HG03558 (cell line): ENCODE measurements around the gene DNAJC18.
"Not testable (repeated sequence)": the region's sequence is repeated elsewhere in the genome, so short reads cannot be mapped to it uniquely, and the experiment has no call there.

Experiments
- ATAC-seq: cut with Tn5 transposase; IDR thresholded peaks from one replicate; pipeline ENCODE4 v1.9.1; 2021; ENCODE audit warnings: moderate number of reproducible peaks; ENCODE audit not compliant: unreplicated experiment; ENCODE audit errors: extremely low read depth

Gene DNAJC18

GRCh38 chr5:139435676-139436075 is 3.6 kb downstream of the DNAJC18 start:
- ATAC-seq: no peak

DNA sequence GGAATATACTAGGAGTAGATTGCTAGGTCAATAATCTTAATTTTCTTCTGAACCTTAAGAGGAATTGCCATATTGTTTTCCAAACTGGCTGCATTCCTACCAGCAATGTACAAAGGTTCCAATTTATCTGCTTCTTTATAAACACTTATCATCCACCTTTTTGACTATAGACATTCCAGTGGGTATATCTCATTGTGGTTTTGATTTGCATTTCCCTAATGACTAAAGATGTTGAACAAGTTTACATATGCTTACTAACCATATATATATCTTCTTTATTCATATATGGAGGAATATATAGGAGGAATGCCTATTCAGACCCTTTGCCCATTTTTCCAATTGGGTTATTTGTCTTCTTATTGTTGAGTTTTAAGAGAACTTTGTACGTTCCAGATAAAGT is 7.6 kb downstream of the DNAJC18 start:
- no peak for ATAC-seq

DNA sequence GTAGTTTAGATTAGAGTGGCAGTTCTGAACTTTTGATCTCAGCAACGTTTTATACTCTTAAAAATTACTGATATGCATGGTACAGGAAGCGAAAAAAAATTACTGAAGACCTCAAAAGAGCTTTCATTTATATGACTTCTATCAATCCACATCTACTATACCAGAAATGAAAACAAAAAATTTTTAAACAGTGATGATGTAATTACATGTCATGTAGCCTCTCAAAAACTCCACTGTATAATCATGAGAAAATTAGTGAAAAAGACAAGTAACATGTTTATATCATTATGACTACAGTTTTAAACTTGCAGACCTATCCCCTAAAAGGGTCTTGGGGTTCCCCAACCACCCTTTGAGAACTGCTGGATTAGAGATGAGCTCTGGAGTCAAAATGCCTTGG is 9.3 kb downstream of the DNAJC18 start:
- no peak for ATAC-seq

DNA sequence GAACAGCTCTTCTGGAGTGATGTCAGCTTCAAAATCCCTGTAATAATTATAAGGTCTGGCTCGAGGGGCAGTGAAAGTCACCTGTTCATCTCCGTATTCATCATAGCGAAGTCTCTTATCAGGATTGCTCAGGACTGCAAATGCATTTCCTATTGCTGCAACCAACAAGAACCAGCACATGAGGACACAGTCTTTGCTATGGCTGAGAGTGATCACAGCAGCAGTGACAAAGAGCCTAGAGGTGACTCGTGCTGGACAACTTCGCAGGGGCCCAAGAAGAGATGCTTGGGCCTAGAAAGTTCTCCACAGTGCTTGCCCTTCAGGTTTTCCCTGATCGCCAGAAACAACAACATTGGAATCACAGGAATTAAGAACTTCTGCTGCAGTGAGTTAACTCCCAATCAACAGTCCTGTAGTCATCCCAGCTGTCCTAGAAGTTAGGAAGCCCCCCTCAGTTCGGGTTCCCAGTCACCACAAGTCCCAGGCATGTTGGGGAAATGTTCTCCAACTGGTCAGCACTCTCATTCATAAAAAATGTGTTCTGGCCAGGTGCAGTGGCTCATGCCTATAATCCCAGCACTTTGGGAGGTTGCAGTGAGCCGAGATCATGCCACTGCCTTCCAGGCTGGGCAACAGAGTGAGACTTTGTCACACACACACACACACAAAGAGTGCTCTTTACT is 13.0 kb downstream of the DNAJC18 start:
- no peak for ATAC-seq

DNA sequence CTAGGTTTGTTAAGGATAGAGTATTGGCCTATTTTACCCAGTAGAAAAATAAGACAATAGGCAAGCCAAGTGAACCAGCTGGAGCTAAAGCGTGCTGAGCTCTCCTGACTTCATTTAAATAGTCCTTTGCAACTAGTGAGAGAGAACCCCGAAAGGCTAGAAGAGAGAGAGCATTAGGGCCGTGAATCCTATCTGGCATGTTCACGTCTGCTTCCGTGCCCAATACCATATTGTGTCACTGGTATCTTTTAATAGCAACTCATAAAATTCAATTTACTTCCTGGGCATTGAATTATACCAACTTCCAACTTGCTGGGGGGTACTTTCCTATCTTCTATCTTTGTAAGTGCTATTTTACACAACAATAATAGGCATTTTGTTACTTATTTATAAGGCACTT is 13.8 kb downstream of the DNAJC18 start:
- ATAC-seq: no peak

- no peak for ATAC-seq
Measured at GRCh38 chr5:139422307-139422893, 16.9 kb downstream of the DNAJC18 start.

DNA sequence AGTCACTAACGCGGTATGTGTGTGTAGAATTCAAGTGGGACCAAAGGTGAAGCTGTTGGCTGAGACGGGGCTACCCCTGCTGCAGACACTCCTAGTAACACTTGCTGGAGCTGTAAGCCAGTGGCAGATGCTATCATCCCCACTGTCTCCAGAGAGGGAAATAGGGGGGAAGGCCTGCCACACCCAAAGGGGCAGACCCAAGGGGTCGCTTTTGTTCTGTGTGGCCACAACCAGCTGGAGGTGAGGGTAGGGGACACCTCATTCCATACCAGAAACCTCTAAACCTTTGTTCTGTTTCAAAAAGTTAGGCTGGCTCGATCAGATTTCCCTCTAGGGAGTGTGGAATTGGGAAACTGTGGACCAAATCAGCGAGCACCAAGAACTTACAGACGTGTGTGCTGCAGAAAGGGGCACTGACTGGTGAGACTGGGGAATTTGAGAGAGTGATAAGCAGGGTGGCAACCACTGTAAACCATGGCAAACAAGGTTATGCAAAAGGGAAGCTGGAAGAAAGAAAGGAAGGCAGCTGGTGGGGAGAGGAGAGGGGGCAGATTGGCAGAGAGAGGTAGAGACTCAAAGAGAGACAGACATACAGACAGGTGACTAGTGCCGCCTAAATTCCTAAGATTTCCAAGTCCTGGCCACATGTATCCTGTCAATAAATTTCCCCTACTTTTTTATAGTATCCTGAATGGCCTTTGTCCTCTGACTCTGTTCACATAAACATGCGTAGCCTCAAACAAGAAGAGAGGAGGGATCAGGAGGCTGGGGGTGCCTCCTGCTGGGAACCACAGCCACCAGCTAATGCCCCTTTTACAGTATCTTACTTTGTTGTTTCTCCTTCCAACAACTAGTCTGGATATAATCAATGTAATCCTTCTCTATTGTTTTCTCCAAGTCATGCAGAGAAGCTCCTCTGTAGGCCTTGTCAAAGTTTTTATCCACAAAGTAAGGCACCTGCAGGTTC is 19.8 kb downstream of the DNAJC18 start:
- ATAC-seq: no peak

GRCh38 chr5:139418793-139419192 is 20.5 kb downstream of the DNAJC18 start:
- no peak for ATAC-seq

DNA sequence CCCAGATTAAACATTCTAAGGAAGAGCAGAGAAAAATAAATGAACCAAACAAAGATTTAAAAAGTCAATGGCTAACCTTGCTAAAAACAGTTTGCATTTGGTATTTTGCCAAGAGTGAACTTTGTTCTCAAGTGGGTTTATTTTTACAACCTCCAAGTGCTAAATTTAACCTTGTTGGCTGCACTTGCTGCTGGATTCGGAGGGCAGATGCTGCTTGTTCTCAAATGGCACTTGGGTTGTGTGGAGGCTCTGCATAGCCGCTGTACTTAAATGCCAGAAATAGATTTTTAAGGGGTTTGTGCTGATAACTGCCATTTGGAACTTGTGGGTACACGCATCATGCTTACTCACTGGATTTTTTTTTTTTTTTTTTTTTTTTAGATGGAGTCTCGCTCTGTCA is 22.1 kb downstream of the DNAJC18 start:
- ATAC-seq: no peak

DNA sequence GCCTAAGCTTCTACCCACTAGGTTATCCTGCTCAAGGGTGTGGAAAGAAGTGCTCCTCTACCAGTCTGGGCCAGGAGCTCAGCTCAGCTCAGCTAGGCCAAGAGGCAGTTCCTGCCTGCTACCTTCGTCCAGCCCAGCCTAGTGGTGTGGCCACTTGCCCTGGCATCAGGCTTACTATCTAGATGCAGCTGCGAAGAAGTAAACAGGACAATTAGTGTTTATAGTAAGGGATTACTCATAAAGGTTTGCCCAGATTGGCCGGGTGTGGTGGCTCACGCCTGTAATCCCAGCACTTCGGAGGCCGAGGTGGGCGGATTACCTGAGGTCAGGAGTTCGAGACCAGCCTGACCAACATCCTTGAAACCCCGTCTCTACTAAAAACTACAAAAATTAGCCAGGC is 22.7 kb downstream of the DNAJC18 start:
- no peak for ATAC-seq

GRCh38 chr5:139415869-139416268 is 23.5 kb downstream of the DNAJC18 start:
- ATAC-seq: no peak

GRCh38 chr5:139415221-139415861 is 24.0 kb downstream of the DNAJC18 start:
- no peak for ATAC-seq

- no peak for ATAC-seq
Measured at GRCh38 chr5:139414581-139415130, 24.7 kb downstream of the DNAJC18 start.

DNA sequence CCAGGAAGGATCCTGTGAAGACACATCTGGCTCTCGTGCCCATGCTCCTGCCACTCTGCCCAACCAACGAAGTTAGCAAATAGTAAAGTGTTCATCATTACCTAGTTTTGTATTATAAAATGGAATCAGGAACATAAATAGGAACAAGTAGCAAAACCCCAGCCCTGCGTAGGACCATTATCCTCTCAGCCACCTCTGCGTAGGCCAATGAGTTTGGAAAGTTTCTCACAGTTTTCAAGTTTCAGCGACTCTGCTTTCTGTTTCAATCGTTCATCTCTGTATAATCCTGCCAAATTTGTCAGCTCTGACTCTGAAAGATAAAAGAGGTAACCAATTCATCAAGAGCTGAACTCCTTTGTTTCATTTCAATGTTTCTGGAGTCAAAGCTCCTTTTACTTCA is 25.4 kb downstream of the DNAJC18 start:
- no peak for ATAC-seq

- ATAC-seq: no peak
Measured at GRCh38 chr5:139413153-139413552, 26.2 kb downstream of the DNAJC18 start.

DNA sequence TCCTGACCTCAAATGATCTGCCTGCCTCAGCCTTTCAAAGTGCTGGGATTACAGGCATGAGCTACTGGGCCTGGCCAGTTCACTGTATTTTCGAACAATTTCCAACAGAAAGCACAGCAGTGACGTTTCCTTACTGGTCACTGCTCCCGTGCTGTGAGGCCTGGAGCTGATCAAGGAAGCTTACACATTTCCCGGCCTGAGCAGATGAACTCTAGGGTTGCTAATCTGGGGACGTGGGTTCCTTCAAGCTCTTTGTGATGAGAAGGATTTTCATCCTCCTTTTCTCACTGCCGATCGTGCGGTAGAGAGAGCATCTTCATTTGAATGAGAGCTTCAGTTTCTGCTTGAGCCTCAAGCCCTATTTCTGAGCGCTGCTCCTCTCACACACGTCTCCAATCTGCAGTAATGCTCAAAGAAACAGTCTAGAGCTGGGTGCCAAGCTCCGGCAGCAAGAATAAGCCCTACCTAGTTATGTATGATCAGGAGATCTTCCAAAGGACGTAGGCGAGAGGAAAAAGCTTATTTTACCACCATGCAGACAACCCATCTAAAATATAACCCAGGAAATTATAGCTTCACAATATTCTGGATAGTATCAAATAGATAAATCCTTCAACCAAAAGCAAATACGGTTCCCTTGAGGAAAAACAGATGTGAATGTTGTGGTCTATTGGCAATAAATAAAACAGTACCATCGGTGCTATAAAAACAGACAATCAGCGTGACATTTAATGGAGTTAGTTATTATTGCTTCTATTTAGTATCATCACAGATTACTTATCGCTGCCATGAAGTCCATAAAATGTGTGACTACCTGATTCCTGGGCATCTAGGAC is 28.1 kb downstream of the DNAJC18 start:
- no peak for ATAC-seq

GRCh38 chr5:139410121-139410992 is 29.0 kb downstream of the DNAJC18 start:
- ATAC-seq: no peak

DNA sequence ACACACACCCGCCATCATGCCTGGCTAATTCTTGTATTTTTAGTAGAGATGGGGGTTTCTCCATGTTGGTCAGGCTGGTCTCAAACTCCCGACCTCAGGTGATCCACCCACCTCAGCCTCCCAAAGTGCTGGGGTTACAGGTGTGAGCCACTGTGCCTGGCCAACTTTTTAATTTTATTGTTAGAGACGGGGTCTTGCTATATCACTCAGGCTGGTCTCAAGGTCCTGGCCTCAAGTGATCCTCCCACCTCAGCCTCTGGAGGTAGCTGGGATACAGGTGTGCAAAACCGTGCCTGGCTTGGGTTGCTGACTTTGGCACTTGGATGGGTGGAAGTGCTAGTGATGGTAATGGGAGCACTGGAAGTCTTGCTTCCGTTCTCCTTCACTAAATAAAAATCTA is 30.2 kb downstream of the DNAJC18 start:
- not testable (repeated sequence) for ATAC-seq

DNA sequence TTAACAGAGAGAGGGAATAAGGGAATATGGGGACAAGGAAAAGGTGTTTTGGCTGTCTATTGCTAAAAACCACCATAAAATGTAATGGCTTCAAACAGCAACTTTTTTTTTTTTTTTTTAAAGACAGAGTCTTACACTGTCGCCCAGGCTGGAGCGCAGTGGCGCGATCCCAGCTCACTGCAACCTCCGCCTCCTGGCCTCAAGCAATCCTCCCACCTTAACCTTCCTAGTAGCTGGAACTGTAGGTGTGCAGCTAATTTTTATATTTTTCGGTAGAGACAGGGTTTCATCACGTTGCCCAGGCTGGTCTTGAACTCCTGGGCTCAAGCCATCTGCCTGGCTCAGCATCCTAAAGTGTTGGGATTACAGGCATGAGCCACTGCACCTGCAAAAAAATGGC is 31.1 kb downstream of the DNAJC18 start:
- no peak for ATAC-seq
